IMR-90 (cell line): Measurements from ENCODE around the gene SERPINA1. TPM values are rescaled to one million over a fixed set of nuclear protein-coding genes. Genes with fewer than 3 reads are reported as not detected.

ENCODE experiments used
- ATAC-seq: fragments of 200-7000 bp; cut with Tn5 transposase; 2 replicates; pipeline ENCODE4 v1.9.1; 2020; ENCODE audit warnings: low read depth, mild to moderate bottlenecking, moderate library complexity
- BruUV-seq: library from RNA; stranded (reverse); fragments of 400-500 nt; replicated peaks from 2 replicates; lab custom pipeline; 2021; lab: Mats Ljungman, UMichigan
- CTCF ChIA-PET: fragments of 300-600 bp; formaldehyde crosslinking; extraction: SDS; loops from one replicate; lab custom pipeline; 2021; ENCODE audit warnings: antibody characterized with exemption; lab: Yijun Ruan, JAX
- POLR2A ChIA-PET: fragments of 300-600 bp; sonication (Branson Sonifier 250); formaldehyde crosslinking; loops from one replicate; lab custom pipeline; 2022; ENCODE audit warnings: antibody characterized with exemption; ENCODE audit not compliant: unreplicated experiment; lab: Charles Lee
- DNase-seq: peaks from one replicate; pipeline ENCODE4 v3.0.0; 2013
- H2AFZ ChIP-seq: replicated peaks from 2 replicates; pipeline ENCODE3; 2013; ENCODE audit warnings: low read length, mild to moderate bottlenecking; ENCODE audit not compliant: poor library complexity
- H2AK5ac ChIP-seq: 2 replicates; pipeline ENCODE4 v1.6.1; 2013; ENCODE audit warnings: low read depth, low read length, inconsistent platforms
- H2AK9ac ChIP-seq: replicated peaks from 2 replicates; pipeline ENCODE3; 2013; ENCODE audit warnings: mild to moderate bottlenecking, low read depth, low read length, moderate library complexity; ENCODE audit not compliant: poor library complexity
- H2BK120ac ChIP-seq: 2 replicates; pipeline ENCODE4 v1.6.1; 2013; ENCODE audit warnings: low read depth, low read length, inconsistent platforms
- H2BK15ac ChIP-seq: 3 replicates; pipeline ENCODE4 v1.6.1; 2013; ENCODE audit warnings: low read depth, low read length, inconsistent platforms
- H2BK20ac ChIP-seq: 2 replicates; pipeline ENCODE4 v1.6.1; 2013; ENCODE audit warnings: low read depth, mild to moderate bottlenecking, inconsistent platforms, low read length, moderate library complexity
- H2BK5ac ChIP-seq: 2 replicates; pipeline ENCODE4 v1.6.1; 2013; ENCODE audit warnings: mild to moderate bottlenecking, low read depth, low read length, inconsistent platforms; ENCODE audit not compliant: poor library complexity, severe bottlenecking
- H3K14ac ChIP-seq: replicated peaks from 2 replicates; pipeline ENCODE4 v1.6.1; 2013; ENCODE audit warnings: low read depth, low read length, inconsistent platforms
- H3K18ac ChIP-seq: 2 replicates; pipeline ENCODE4 v1.6.1; 2013; ENCODE audit warnings: low read depth, low read length, control low read depth
- H3K23ac ChIP-seq: 2 replicates; pipeline ENCODE4 v1.6.1; 2013; ENCODE audit warnings: low read depth, low read length, inconsistent platforms
- H3K27ac ChIP-seq: 2 replicates; pipeline ENCODE4 v1.5.1; 2013; ENCODE audit warnings: mild to moderate bottlenecking, control low read depth, low read length; ENCODE audit not compliant: insufficient read depth
- H3K27me3 ChIP-seq: 2 replicates; pipeline ENCODE4 v1.6.1; 2013; ENCODE audit warnings: low read length; ENCODE audit not compliant: control insufficient read depth, insufficient read depth
- H3K36me3 ChIP-seq: 2 replicates; pipeline ENCODE4 v1.6.1; 2013; ENCODE audit warnings: low read length, mixed read lengths; ENCODE audit not compliant: control insufficient read depth, insufficient read depth
- H3K4ac ChIP-seq: 2 replicates; pipeline ENCODE4 v1.6.1; 2013; ENCODE audit warnings: low read depth, low read length, inconsistent platforms
- H3K4me1 ChIP-seq: 2 replicates; pipeline ENCODE4 v1.6.1; 2013; ENCODE audit warnings: low read length, mixed read lengths; ENCODE audit not compliant: control insufficient read depth, insufficient read depth
- H3K4me2 ChIP-seq: 2 replicates; pipeline ENCODE4 v1.6.1; 2013; ENCODE audit warnings: low read depth, mild to moderate bottlenecking, control low read depth, low read length, moderate library complexity
- H3K4me3 ChIP-seq: 2 replicates; pipeline ENCODE4 v1.5.1; 2013; ENCODE audit warnings: low read depth, mild to moderate bottlenecking, control low read depth, low read length, moderate library complexity; ENCODE audit not compliant: insufficient read depth
- H3K56ac ChIP-seq: 2 replicates; pipeline ENCODE4 v1.6.1; 2013; ENCODE audit warnings: low read length, inconsistent platforms; ENCODE audit not compliant: insufficient read depth; ENCODE audit errors: extremely low read depth
- H3K79me1 ChIP-seq, 2 experiments: 2 replicates each; pipeline ENCODE4 v1.6.1; 2013; ENCODE audit warnings: low read length in 2 of 2, inconsistent platforms in 1 of 2, low read depth in 1 of 2
- H3K9ac ChIP-seq: 2 replicates; pipeline ENCODE4 v1.6.1; 2013; ENCODE audit warnings: low read depth, low read length, control low read depth
- H3K9me1 ChIP-seq: 2 replicates; pipeline ENCODE4 v1.6.1; 2013; ENCODE audit warnings: low read length, inconsistent platforms; ENCODE audit not compliant: insufficient read depth
- H3K9me3 ChIP-seq: 2 replicates; pipeline ENCODE4 v1.6.1; 2013; ENCODE audit warnings: low read length; ENCODE audit not compliant: control insufficient read depth, insufficient read depth
- H4K20me1 ChIP-seq: 2 replicates; pipeline ENCODE4 v1.6.1; 2013; ENCODE audit warnings: low read length, inconsistent platforms; ENCODE audit not compliant: insufficient read depth
- H4K5ac ChIP-seq: 2 replicates; pipeline ENCODE4 v1.6.1; 2013; ENCODE audit warnings: mild to moderate bottlenecking, low read depth, low read length, control low read depth
- H4K8ac ChIP-seq, 2 experiments: 2 replicates each; pipeline ENCODE4 v1.6.1; 2013; ENCODE audit warnings: low read depth in 2 of 2, low read length in 2 of 2, control low read depth in 1 of 2, inconsistent platforms in 1 of 2
- H4K91ac ChIP-seq: 2 replicates; pipeline ENCODE4 v1.6.1; 2013; ENCODE audit warnings: low read depth, low read length, inconsistent platforms; ENCODE audit not compliant: insufficient read depth
- BHLHE40 ChIP-seq: fragments of 150-350 bp; IDR thresholded peaks from 2 replicates; pipeline ENCODE4 v1.6.1; 2016; ENCODE audit warnings: mild to moderate bottlenecking, low read depth, low read length
- CHD1 ChIP-seq: IDR thresholded peaks from 2 replicates; pipeline ENCODE4 v1.6.1; 2012; ENCODE audit warnings: low read depth, low read length, improper control_type of control experiment
- FOS ChIP-seq: fragments of 150-350 bp; IDR thresholded peaks from 2 replicates; pipeline ENCODE4 v1.6.1; 2016; ENCODE audit warnings: low read depth, low read length
- MXI1 ChIP-seq: IDR thresholded peaks from 2 replicates; pipeline ENCODE4 v1.6.1; 2012; ENCODE audit warnings: low read depth, mild to moderate bottlenecking, low read length, moderate library complexity, borderline replicate concordance
- POLR2A ChIP-seq: IDR thresholded peaks from 2 replicates; pipeline ENCODE4 v1.6.1; 2012; ENCODE audit warnings: mild to moderate bottlenecking, low read depth, low read length
- RCOR1 ChIP-seq: IDR thresholded peaks from 2 replicates; pipeline ENCODE4 v1.6.1; 2012; ENCODE audit warnings: mild to moderate bottlenecking, low read length, improper control_type of control experiment; ENCODE audit not compliant: insufficient replicate concordance
- RFX5 ChIP-seq: IDR thresholded peaks from 2 replicates; pipeline ENCODE4 v1.8.0; 2012; ENCODE audit warnings: low read depth, mild to moderate bottlenecking, low read length, moderate library complexity
- SMC3 ChIP-seq: fragments of 150-350 bp; IDR thresholded peaks from 2 replicates; pipeline ENCODE4 v1.6.1; 2016; ENCODE audit warnings: low read depth, mild to moderate bottlenecking, antibody characterized with exemption, low read length, moderate library complexity
- USF2 ChIP-seq: fragments of 150-350 bp; IDR thresholded peaks from 2 replicates; pipeline ENCODE4 v1.6.1; 2017; ENCODE audit warnings: mild to moderate bottlenecking, antibody characterized with exemption, low read length, low read depth
- WGBS, 2 experiments: methylation state at CpG; one replicate each; pipeline versions ENCODE4 v1.1.5 to v1.1.7; 2013; ENCODE audit warnings: missing lambda C conversion rate in 2 of 2; ENCODE audit not compliant: insufficient read length in 1 of 2; ENCODE audit errors: extremely low coverage in 2 of 2; 5-methylcytosine and 5-hydroxymethylcytosine counted together
- dilution Hi-C: fragments of 300-500 bp; cut with HindIII; formaldehyde crosslinking; loops from one replicate; pipeline ENCODE4 v1.14.3; 2018; ENCODE audit warnings: low sequenced_read_pairs; ENCODE audit not compliant: unreplicated experiment
- in situ Hi-C: fragments of 300-500 bp; cut with MboI; formaldehyde crosslinking; loops from 3 replicates; pipeline ENCODE4 v1.14.3; 2019; ENCODE audit warnings: low sequenced_read_pairs, inconsistent platforms, mixed read lengths
- intact Hi-C: fragments of 100-400 bp; cut with micrococcal nuclease; formaldehyde crosslinking; loops from 2 replicates; pipeline ENCODE4 v1.10.0; 2022
- polyA plus RNA-seq, 3 experiments: library from polyadenylated mRNA; depleted of rRNA; stranded (reverse); fragments of >200 nt; gene quantifications; 2 replicates each; pipeline ENCODE4 v1.2.3, GENCODE V29; 2012; ENCODE audit warnings: low replicate concordance in 1 of 3
- total RNA-seq: library from RNA; depleted of rRNA; stranded (reverse); fragments of >200 nt; gene quantifications from 2 replicates; pipeline ENCODE4 v1.2.3, GENCODE V29; 2012

SERPINA1 gene
- total and polyA plus RNA-seq, 2 of the 4 experiments (the other 2 are of a cell fraction) = 0.54 to 1.2 TPM

GRCh38 chr14:94427016-94427613 is 38.7 kb upstream of the SERPINA1 start:
- Histone ChIP-seq H3K9me1 (no peaks in the 10 kb centered on the region), H3K9me3 (no peaks in the 10 kb centered on the region), H2AK9ac (no peak overlapping the region), H3K14ac (no peak overlapping the region), H3K4me3 (no peak overlapping the region), H2AFZ (no peak overlapping the region), H4K91ac (no peak overlapping the region), H3K9ac (no peak overlapping the region), H4K20me1 (no peaks in the 10 kb centered on the region), H3K4me1 (no peaks in the 10 kb centered on the region), H3K4ac (no peak overlapping the region), H3K23ac (no peak overlapping the region), H4K5ac (no peak overlapping the region), H2BK5ac (no peak overlapping the region), H3K4me2 (no peak overlapping the region), H3K56ac (no peak overlapping the region), H2BK120ac (no peak overlapping the region), H3K27me3 (peaks cover 9% of the 10 kb centered on the region; the same call in 1 of the 2 replicates), H3K18ac (no peak overlapping the region), H2AK5ac (no peak overlapping the region), H3K27ac (no peak overlapping the region), H2BK20ac (no peak overlapping the region), H2BK15ac (no peak overlapping the region), H4K8ac (no peak overlapping the region), H3K79me1 (no peaks in the 10 kb centered on the region), H3K36me3 (no peaks in the 10 kb centered on the region)
- intact Hi-C loops = loop anchor here (10.0 kb wide), 1 partner anchor 1568 kb away; no protein-coding TSS in a partner anchor
- no peak for TF ChIP-seq FOS
- no peak for TF ChIP-seq MXI1
- TF ChIP-seq RFX5 = no peak
- no peak for TF ChIP-seq POLR2A
- no peak for TF ChIP-seq BHLHE40
- TF ChIP-seq RCOR1 = no peak
- no peak for TF ChIP-seq USF2
- TF ChIP-seq CHD1 = no peak
- TF ChIP-seq SMC3 = no peak
- POLR2A ChIA-PET = no interaction called here
- no CpG with 5 or more reads among the region's 9 CpGs for WGBS, 2 experiments
- CTCF ChIA-PET = no interaction called here
- in situ Hi-C loops = no loop called here
- DNase-seq (no peak), ATAC-seq (no peak)
- dilution Hi-C loops = no loop called here
- BruUV-seq = no TSS peak
